HG03460 (cell line): Measurements from ENCODE around the gene SLC35E1.
A peak's percentile ranks its signal among the peaks of the same experiment; 100 is the strongest.

Experiments used
- ATAC-seq: cut with Tn5 transposase; IDR thresholded peaks from one replicate; pipeline ENCODE4 v1.9.1; 2021; ENCODE audit not compliant: unreplicated experiment

Gene SLC35E1

DNA sequence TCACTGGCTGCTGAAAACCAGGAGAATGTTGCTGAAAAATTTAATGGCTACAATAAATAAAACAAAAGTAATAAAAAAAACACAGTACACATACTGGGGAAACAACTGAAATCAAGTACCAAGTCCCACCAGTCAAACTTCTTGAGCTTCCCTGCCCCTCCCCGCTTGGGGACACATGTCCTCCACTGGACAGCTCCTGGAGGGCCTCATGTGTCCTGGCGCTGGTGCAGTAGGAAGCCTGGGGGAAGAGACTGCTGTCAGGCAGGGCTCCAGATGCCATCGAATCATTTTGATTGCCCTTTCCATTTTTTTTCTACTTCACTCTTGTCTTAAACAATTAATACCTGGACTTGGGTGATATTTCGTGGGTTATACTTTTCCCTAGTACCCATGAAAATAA is 26.6 kb upstream of the SLC35E1 start:
- ATAC-seq: no peak

DNA sequence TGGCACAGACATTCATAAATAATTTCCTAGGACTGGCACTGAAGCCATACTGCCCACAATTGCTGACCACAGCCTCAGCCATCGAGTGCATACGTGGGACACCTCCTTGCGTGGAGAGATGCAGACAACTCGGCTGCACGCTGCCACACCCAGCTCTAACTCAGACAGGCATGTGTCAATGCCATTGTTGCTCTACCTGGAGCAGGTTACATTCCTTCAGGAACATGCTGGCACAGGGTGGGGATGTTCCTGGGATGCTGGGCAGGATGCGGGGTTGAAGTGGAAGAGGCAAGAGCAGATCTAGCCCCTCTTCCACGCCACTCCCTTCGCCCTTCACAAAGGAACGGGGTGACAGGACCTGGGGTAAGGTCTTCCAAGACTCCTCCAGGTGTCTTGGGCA is 24.2 kb upstream of the SLC35E1 start:
- no peak for ATAC-seq

DNA sequence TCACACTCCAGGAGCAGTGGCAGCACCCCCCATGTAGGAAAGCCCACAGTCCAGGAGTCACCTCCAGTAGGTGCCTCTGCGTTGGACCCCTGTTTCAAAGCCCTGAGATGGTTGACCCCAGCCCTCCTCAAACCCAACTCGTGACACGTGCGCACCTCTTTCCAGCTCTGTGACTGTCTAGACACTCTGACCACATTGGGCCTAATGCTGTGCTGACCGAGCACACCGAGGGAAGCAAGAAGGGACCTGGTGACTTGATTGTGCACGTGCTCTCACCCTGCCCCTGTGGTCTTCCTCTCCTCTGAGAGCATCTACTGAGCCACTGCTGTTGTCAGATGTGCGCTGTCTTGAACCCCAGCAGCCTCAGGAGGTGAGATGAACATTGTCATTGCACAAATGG is 22.9 kb upstream of the SLC35E1 start:
- no peak for ATAC-seq

DNA sequence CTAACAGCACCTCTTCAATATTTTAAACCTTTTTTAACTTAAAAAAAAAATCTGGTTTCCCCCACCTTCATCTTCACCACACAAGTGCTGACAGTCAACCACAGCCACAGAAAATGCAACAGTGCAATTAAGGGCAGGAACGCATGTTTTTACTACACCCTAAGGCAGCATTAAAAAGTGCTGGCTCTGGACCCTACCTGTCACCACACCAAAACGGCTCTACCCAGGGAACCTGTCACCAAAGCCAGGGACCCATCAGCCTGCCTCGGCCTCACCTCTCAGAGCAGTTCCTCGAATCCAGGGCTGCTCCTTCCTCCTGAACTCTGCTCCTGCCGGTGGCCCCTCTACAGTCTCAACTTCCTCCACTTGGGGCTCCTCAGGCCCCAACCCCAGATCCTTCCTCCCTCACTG is 22.5 kb upstream of the SLC35E1 start:
- no peak for ATAC-seq

DNA sequence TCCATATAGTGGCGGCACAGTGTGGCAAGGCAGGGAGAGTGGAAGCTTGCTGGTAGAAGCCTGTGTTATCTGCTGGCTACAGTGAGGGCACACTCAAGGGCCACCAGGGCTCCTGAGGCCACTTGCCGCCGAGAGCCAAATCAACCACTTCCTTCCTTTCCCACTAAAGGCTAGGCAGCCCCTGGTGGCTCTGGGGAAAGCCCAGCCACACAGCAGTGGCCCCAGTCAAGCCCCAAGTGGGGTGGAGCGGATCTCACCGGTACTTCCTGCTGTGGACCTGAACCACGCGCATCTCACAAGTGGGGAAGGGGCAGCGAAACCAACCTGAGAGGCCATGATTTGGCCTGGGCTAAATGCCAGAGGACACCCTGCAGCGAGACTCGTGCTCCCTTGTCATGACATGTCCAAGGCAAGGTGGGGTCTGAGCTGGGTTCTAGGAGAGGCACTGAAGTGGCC is 21.9 kb upstream of the SLC35E1 start:
- ATAC-seq: no peak

DNA sequence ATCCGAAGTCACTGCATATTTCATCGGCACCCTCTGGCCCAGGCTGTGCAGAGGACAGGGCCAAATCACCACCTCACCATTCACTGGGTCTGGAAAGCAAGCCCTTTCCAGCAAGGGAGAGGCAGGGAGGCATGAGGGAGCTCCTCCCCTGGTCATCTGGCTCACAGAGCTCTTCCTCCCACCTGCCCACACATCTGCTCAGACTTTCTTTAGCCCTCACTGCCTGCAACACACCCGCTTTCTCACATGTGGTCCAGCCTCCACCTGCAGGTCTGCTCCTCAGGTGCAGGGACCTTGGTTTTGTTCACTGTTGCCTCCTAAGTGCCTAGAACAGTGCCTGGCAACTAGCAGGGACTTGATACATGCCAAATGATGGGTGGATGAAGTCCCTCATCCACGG is 21.0 kb upstream of the SLC35E1 start:
- no peak for ATAC-seq

DNA sequence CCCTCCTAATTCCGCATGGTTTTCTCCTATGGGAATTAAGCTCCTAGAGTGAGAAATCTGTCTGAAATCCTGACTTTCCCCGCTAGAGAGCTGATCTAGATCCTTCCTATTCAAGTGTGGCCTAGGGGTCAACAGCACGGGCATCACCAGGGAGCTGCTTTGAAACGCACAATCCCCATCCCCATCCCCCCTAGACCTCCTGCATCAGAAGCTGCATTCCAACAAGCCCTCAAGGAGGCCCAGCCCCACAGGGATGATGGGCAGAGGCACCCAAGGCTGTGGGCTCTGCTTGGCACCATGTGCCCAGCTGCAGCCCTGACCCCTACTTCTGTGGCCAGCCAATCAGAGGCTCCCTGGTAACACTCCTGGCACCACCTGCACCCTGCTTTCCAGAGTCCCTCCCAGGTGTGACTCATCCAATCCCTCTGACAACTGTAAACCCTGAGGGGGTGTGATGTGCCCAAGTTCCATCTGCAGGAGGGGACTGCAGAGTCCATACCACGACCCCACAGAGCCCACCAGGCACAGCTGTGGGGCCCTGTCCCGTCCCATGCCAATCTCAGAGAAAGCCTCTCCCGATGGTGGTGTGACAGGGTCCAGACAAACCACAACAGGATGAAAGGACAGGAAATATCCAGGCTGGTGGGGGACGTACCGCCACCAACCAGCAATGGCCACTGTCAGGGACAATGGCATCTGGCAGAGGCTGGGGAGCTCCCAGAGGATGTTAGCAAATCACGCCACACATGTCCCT is 19.8 kb upstream of the SLC35E1 start:
- ATAC-seq: no peak

DNA sequence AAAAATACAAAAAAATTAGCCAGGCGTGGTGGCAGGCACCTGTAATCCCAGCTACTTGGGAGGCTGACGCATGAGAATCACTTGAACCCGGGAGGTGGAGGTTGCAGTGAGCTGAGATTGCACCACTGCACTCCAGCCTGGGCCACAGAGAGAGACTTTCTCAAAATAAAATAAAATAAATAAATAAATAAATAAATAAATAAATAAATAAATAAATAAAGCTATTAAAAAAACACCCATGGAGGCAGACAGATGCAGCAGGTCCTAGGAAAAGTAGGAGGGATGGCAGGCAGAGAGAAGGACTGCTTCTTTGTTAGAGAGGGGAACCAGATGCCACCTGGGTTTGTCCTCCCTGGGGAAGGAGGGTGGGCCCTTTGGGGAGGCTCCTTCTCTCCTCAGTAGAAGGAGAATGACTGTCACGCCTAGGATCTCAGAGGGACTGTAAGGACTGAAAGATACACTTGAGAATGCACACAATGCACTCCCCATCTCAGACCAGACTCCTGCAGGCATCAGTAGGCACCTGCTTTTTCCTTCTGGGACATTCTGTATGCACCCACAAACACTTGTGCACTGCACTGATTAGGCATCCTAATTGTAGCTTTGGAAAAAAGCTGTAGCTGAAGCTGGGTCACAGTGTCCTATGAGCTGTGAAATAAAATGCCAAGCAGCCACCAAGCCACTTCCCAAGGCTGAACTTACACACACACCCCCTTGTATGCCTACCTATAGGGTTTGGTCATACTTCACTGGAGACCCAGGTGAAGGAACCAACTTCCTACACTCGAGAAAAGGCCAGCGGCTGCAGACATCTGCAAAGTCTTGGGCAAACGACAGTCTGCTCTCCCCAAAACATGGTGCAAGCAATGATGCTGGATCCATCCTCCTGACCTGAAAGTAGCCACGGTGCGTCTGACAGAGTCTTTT is 18.9 kb upstream of the SLC35E1 start:
- ATAC-seq: no peak

DNA sequence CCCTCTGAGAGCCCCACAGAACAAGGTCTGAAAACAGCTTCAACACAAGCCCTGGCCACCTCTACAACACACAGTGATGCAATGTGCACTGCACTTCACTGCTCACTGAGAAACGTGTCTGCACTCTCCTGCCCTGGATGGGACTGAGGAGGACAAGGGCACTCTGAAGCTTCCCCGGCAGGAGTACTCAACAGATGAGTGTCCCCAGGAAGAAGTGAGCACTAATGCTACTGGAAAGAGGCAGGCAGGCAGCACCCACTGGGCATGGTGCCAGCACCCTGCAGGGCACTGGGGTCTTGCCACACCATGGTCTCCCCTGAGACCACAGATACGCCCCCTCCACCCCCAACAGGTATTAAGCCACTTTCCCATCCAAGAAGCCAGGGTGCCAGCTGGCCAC is 17.7 kb upstream of the SLC35E1 start:
- no peak for ATAC-seq

DNA sequence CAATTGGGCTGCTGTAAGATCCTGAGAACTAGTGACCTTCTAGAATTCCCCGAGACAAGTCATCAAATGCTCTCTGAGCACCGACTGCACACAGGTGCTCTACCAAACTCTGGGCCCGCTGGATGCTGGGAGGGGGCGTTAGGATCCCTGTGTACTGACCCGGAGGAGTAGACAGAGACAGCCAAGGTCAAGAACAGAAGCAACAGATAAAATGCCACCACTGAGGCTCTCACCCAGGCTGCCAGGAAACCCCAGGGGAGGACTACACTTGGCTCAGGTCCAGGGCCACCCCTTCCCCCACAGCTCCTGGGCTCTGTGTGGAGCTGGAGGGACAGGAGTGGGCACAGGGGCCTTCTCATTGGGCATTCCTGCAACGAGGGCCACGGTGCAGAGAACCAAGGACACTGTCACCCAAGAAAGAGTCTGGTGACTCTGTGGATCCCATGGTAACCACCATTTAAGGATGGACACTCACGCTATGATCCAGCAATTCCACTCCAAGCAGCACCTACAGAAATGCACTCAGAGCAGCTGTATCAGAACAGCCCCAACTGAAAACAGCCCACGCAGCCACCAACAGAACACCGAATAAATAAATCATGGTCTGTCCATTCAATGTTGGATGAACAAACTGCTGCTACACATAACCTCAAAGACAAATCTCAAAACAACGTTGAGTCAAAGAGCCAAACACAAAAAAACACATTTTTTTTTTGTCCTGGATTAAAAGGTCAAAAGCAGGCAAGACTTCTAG is 16.8 kb upstream of the SLC35E1 start:
- ATAC-seq: peak; percentile 2

DNA sequence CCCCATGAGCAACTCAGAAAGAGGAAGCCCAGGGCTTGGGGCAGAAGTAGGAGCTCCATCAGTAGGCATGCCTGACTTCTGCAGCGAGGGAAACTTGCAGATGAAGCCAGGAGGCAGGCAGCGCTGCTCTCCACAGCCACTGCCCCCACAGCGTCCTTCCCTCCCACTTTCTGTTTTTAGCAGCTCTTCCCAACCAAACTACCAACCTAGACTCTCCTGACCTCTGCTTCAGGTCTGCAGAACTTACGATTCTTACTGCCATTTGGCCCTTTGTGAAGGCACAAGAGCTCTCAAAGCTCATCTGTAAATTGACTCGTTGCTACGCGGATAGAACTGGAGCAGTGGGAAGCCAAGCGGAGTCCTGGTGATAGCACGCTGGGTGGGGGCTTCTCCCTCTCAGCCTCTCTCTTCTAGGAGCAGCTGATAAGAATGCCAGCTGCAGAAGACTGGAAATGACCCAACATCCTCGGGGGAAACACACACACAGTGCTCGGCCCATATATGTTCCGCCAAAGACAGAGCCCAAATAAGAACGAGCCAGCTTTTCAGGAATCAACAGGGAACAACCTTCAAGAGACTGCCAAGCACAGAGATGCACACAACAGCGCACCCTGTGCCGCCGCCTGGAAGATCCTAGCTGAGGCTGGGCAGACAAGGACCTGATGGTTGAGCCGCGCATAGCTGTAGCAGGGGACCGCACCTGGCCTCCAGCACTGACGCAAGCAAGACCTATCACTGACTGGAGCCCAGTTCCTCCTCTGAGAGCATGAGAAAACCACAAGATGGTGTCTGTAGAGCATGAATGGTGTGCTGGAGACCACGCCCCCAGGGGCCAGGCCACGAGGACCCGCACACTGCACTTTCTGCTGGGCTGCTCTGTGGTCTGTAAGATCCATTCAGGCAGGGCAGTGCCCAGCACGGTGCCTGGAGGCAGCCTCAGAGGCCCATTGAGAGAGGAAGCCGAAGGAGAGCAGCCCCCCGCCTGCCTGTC is 15.9 kb upstream of the SLC35E1 start:
- peak; percentile 33 for ATAC-seq

DNA sequence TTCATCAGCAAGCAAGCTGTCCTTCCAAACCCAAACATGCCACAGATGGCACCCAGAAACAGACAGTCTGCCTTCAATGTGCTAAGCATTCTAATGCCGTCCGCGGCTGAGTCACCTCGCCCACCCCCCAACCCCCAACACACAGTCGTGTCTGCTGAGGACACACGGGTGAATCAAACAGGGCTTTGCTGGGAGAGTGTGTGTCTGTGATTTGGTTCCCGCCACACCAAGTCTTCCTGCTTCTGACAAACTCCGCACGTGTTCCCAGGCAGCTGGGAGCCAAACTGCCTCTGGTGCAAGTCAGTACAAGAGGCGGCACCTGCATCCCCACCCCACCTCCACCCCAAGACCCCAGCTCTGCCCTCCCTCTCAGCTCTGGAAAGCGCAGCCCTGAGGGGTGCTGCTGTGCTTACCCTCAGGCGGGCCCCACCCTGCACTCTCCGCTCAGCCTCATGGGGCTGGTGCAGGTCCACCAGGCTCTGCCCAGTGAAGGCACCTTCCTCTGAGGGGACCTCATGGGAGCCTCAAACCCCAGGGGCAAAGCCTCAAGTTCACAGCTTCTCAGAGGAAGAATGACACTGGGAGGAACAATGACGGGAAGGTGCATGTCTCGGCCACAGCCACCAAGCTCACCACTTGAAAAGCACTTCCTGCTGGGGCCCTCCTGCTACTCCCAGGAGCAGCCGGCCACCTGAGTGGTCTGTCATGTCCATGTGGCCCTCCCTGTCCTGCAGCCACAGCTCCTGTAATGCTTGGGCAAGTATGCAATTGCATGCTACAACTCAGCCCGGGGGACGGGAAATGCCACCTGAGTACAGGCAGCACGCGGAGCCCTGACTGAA is 15.0 kb upstream of the SLC35E1 start:
- ATAC-seq: no peak

DNA sequence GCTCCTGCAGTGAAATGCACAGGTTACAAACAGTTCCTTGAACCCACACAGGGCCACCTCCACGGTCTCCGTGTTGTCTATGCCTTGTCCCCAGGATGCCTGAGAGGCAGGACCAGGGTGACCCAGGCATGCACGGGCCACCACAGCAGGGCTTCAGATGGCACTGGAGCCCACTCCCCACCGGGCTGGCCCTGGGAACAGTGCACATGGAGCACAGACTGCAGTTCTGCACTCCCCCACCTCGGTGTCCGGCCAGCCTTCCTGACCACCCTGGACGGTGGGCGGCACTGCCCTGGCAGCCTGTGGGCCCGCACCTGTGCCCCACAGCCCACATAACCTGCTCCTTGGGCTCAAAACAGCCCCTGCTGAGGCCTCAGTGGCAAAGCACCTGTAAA is 14.3 kb upstream of the SLC35E1 start:
- ATAC-seq: no peak

DNA sequence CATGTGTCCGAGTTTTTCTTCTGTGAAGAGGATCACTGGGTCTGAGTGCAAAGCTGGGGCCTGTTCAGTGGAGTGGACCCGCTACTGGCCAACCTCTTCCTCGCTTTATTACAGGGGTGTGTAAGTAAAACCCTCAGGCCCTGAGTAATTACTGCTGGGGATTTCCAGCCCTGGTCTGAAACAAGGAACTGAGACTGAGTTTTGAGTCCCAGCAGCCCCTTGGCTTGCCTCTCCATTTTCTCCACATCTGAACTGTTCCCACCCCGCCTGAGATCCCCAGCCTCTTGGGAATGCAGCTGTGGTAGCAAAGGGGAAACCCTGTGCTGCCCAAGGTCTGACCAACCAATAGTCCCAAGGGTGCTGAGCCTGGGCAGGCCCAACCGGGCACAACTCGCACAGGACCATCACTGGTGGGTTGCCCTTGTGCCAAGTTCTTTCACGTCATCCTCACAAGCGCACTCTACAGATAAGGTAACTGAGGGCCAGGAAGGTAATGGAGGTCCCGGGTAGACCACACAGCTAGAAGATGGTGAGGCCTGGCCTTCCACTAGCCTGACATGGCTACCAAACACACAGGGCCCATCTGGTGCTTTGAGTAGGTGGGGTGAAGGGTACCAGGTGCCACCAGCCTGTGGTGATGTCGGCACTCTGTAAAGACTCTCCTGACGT is 13.7 kb upstream of the SLC35E1 start:
- ATAC-seq: peak; percentile 31

DNA sequence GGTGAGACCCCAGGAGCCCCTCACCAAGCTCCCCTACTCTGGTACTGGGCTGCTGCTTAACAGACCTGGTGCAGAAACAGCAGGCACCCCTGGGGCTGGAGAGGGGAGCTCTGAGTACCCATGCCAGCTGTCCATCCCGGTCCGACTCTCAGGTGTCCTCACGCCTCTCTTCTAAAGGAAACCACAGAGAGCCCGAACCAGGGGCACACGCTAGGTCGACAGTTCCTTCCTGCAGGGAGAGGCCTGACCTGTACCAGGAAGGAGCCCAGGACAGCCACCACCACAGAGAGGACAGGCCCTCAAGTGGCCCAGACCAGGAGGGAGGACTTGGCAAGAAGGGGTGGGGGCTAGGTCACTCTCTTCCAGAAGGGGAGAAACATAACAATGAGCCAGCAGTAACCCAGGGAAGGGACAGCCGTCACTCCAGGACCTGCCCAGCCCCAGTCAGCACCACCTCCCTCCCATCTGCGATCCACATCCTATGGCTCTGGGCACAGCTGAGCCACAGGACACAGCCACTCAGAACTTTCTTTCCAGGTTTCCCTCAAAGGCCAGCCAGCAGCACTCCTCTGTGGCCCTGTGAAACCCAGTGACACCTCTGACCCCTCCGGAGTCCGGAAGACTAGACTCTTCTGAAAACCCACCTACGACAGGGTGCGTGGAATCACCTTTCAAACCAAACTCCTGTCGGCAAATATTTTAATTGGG is 13.0 kb upstream of the SLC35E1 start:
- ATAC-seq: no peak

DNA sequence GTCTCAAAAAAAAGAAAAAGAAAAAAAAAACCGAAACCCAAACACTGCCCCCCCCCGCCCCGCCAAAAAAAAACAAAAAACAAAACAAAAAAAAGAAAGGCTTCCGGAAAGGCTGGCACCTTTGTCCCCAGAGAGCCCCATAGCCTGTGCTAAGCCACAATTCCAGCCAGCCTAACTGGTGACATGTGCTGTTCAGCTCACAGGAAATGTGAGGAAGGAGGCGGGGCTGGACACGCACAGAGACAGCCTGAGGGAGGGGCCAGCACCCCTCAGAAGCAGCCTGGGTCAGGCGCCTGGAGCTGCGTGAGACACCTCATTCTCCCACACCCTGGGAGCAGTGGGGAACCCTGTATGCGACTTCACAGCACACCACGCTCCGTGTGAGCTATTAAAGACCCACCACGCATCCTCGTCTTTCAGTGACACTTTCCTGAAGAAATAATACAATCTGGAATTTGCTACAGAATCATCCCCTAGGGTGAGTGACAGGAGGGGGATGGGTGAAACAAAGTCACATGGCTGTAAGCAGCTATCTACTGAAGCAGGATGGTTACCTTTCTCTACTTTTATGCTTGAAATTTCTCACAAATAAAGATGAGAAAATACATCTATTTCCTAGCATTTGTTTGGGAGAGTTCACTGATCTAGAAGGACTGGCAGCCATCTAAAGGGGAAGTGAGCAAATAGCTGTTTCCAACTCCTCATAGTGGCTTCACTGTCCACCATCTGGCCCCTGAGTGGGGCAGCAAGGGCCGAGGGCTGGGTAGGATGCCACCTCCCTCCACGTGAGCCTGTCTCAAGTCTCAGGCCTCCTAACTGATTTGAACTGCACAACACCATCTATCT is 12.3 kb upstream of the SLC35E1 start:
- ATAC-seq: peak; percentile 37
